ENCODE measurements around the gene CTPS1.

CTPS1 gene

DNA sequence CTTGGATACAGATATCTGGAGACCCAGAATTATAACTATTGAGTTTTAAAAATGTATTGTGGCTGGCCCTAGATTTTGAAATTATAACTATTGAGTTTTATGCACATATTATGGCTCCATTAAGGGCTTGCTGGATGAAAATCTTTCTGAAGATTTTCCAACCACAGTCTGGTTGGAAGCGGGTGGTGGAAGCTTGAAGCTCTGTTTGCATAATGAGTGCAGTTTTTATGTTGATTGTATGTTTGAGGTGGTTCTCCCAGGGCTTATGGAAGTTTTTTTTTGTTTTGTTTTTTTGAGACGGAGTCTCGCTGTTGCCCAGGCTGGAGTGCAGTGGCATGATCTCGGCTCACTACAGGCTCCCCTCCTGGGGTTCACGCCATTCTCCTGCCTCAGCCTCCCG lies 10.1 kb upstream of the CTPS1 start:
- no peak for DNase-seq

DNA sequence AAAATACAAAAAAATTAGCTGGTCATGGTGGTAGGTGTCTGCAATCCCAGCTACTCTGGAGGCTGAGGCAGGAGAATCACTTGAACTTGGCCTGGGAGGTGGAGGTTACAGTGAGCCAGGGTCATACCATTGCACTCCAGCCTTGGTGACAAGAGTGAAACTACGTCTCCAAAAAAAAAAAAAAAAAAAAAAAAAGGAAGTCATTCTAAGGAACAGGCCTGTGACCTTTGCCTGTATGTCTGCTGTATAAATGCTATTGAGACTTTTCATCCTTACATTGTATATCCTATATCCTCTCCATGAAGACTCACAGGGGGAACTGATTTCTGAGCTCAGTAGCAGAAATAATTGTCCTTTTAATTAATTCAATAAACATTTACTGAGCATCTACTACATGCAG lies 7.5 kb upstream of the CTPS1 start:
- no peak for DNase-seq

- no peak for DNase-seq
Observed at GRCh38 chr1:40973912-40974311, 5.6 kb upstream of the CTPS1 start.

DNA sequence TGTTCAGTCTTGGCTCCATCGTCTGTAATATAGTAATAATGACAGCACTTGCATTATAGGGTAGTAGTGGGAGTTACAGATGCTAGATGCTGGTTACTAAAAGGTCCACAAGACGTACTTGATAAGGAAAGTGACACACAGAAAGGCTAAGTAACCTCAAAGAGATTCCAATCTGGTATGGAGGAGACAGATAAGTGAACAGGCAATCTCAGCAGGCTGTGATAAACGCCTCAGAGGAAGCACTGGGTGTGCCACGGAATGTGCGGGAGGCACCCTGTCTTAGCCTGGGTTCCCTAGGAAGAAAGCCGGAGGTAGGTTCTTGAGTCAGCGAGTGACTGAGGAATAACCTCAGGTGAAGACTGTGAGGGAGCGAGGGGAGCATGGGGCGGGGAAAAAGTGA lies 4.6 kb upstream of the CTPS1 start:
- DNase-seq: no peak

GRCh38 chr1:40976952-40977690 lies 2.4 kb upstream of the CTPS1 start:
- no peak for DNase-seq

GRCh38 chr1:40977716-40978115 lies 1.8 kb upstream of the CTPS1 start:
- no peak for DNase-seq

- no peak for DNase-seq
Observed at GRCh38 chr1:40978886-40979240, 633 bp upstream of the CTPS1 start.

GRCh38 chr1:40980068-40980452 lies 564 bp downstream of the CTPS1 start:
- no peak for DNase-seq

DNA sequence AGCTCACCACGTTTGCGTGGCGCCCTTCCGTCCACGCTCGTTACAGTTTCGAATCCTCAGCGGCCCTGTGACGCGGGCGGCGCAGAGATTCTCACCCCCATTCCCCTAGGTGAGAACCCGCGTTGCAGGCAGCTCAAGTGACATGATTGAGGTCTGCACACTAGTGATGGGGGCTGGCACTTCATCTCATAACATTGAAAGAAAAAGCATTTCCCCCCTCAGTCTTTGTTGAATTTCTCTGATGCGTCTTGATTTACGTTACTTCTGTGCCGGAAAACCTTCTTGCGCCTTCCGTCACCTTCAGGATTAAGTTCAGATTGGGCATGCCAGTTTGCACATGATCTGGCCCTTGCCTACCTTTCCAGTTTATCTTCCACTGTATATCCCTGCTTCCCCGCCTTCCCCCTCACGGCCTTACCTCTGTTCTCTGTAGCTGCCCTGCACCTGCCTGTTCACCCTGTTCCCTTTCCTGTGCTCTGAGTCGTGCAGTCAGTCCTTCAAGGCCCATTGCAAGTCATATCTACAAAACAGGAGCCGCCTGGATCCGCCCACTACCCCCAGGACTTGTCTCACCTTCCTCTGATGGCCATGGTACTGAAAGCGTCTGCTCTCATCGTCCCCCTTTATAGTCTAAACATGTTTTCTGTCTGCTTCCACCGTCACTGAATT lies 1.1 kb downstream of the CTPS1 start:
- DNase-seq: peak; percentile 49

- DNase-seq: no peak
Observed at GRCh38 chr1:40981691-40982448, 2.4 kb downstream of the CTPS1 start.

- no peak for DNase-seq
Observed at GRCh38 chr1:40982721-40983120, 3.2 kb downstream of the CTPS1 start.

DNA sequence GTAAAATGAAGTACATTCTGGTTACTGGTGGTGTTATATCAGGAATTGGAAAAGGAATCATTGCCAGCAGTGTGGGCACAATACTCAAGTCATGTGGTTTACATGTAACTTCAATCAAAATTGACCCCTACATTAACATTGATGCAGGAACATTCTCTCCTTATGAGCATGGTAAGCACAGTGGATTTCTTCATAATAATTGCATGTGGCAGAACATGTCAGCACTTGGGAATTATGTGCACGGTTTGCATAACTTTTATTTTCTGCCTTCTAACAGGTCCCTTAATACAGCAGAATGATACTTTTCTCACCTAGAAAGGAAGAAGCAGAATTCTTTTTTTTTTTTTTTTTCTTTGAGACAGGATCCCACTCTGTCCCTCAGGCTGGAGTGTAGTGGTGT lies 3.8 kb downstream of the CTPS1 start:
- no peak for DNase-seq

- no peak for DNase-seq
Observed at GRCh38 chr1:40984066-40984465, 4.6 kb downstream of the CTPS1 start.

DNA sequence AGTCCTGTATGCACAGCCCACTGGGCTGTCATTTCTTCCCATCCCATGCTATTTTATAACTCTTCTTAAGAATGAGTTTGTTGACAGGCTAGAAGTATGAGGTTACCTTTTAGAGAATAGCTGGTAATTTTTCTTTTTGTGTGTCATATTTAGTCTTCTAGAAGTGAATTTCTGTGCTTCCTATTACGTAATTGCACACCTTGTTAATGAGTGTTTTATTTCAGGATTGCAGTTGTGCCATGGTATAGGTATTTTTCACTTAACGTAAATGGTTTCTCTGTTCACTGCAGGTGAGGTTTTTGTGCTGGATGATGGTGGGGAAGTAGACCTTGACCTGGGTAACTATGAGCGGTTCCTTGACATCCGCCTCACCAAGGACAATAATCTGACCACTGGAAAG lies 5.0 kb downstream of the CTPS1 start:
- no peak for DNase-seq

DNA sequence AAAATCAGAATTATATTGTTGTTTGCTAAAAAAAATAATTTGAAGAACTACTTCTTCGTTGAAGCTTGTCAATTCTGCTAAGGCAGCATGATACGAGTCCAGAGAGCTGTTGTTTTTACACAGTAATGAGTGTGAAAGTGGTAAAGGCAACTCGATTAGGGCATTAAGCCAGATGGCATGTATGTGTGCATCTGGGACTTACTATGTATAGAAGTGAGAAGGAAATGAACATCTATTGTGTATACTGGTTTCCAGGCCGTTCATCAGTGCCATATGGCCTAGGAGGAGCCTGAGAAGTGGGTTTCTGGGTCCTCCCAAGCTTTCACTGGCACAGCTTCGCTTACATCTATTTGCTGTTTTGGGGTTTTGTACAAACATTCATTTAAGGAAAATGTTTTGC lies 5.7 kb downstream of the CTPS1 start:
- no peak for DNase-seq

GRCh38 chr1:40985875-40986274 lies 6.4 kb downstream of the CTPS1 start:
- no peak for DNase-seq

DNA sequence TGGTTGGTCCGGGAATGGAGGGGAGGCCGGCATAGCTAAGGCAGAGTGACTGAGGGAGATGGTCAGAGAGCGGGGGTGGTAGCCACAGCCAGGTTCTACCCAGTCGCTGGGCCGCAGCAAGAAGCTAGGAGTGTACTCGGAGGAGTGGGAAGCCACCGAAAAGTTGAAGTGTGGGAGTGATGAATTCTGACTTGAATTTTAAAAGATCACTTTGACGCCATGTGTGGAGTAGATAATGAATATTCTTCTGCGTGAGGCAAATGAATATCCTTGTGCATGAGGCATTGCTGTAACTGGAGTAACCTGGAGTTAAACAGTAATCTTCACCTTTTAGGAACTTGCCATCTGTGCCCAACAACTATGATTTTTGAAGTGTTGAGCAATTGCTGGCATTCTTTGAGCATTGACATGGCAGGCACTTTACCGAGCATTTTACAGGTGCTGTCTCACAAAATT lies 6.9 kb downstream of the CTPS1 start:
- no peak for DNase-seq

DNA sequence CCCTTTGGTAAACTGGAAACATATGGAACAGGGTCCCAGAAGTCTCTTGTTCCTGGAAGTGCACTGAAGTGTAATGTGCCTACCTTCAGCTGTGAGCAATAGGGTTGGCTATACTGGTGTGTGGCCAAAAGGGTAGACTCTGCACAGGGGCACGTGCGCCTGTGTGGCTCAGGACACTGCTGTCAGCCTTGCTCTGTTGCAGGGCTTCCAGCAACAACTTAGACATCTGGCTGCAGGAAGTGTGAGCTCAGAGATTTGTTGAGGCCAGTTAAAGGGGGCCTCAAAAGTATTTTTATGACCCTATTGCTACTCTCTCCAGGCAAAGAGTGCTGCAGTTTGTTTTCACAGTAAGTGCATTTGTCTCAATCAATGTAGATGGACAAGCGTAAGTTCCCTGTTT lies 7.5 kb downstream of the CTPS1 start:
- no peak for DNase-seq

DNA sequence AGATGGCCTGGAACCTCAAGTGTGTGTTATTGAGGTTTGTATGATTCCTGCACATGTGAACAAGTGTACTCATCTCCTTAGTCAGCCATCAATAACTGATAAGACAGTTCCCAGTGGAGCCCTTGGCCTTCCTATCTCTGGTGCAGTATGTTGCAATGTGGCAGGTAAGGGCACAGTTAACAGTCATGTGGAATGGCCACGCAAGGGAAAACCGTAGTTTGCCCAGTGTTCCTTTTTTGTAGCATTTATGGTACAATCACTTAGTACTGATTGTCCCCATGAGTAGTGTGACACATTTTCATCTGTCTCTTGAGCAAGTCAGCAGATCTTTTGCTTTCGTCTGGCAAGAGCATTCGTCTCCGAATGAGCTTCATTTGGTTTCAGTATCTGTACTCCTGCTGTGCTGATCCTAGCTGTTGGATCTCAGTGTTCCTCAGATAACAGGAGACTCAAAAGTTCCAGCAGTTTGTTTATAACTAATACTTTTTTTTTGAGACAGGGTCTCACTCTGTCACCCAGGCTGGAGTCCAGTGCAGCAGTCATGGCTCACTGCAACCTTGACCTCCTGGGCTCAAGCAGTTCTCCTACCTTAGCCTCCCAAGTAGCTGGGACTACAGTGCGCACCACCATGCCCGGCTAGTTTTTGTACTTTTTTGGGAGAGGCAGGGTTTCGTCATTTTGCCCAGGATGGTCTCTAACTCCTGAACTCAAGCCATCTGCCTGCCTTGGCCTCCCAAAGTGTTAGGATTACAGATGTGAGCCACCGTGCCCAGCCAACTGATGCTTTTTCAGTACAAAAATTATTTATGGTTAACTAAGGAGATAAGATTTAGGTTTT lies 8.2 kb downstream of the CTPS1 start:
- no peak for DNase-seq

DNA sequence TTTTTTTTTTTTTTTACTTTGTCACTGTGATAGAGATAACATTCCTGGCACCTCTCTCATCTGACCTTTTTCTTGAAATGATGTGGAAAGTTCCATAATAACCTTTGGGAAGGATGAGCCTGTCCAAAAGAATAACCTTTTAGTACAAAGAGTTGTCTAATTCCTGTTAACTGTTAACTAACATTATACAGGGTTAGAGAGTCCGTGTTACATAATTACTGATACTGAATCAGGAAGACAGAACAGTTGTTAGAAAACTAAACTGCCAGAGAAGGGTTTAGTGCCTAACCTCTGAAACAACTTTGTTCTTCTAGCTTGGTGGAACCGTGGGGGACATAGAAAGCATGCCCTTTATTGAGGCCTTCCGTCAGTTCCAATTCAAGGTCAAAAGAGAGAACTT lies 8.8 kb downstream of the CTPS1 start:
- no peak for DNase-seq

DNA sequence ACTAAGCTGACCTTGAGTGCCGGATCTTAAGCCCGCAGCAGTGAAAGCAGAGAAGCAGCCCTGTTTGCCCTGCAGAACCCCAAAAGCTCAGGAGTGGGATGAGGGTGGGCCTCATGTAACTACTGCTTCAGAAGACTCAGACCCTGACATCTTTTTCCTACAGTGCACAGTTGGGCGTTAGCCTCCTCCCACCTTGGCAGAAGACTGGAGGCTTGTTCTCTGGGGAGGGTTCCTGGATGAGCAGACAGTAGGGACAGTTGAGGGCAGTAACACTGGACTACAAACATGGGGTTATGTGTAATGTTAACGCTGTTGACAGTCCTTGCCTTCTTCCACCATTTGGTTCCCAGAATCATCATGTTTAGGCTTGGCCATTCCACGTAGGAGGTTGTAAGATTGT lies 9.6 kb downstream of the CTPS1 start:
- no peak for DNase-seq

DNA sequence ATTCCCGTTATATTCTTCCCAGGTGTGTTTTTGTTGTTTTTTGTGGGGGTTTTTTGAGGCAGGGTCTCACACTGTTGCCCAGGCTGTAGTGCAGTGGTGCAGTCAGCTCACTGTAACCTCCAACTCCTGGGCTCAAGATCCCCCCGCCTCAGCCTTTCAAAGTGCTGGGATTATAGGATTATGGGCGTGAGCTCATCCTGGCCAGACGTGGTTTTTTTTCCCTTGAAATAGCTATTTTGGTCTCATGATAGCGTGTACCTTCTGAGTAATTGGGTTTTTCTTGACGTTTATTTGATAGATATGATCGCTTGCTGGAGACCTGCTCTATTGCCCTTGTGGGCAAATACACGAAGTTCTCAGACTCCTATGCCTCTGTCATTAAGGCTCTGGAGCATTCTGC lies 17.6 kb downstream of the CTPS1 start:
- DNase-seq: no peak

DNA sequence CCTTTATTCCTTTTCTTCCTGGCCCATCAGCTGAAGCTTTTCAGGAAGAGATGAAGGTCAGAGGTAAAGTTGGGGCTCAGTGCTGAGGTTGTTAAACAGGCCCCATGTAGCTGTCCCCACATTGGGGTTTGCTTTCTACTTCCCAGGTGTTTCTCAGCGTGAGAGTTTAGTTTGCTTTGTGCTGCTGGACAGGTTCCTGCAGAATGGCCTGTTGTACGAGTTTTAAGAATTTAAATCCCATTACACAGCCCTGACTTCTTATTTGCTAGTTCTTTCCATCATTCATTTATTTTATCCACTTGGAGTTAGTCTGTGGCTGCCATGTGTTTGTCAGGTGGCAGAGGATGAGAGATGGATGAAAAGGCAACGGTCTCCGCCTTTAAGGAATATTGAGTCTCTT lies 19.2 kb downstream of the CTPS1 start:
- DNase-seq: no peak

Data from central memory CD4-positive, alpha-beta T cell (primary cell).